GM21528 (cell line): ENCODE measurements around the gene ZCCHC24.

Experiments used
- ATAC-seq: cut with Tn5 transposase; IDR thresholded peaks from one replicate; pipeline ENCODE4 v1.9.1; 2021; ENCODE audit warnings: mild to moderate bottlenecking, moderate library complexity; ENCODE audit not compliant: unreplicated experiment, low FRiP score

ZCCHC24 gene

DNA sequence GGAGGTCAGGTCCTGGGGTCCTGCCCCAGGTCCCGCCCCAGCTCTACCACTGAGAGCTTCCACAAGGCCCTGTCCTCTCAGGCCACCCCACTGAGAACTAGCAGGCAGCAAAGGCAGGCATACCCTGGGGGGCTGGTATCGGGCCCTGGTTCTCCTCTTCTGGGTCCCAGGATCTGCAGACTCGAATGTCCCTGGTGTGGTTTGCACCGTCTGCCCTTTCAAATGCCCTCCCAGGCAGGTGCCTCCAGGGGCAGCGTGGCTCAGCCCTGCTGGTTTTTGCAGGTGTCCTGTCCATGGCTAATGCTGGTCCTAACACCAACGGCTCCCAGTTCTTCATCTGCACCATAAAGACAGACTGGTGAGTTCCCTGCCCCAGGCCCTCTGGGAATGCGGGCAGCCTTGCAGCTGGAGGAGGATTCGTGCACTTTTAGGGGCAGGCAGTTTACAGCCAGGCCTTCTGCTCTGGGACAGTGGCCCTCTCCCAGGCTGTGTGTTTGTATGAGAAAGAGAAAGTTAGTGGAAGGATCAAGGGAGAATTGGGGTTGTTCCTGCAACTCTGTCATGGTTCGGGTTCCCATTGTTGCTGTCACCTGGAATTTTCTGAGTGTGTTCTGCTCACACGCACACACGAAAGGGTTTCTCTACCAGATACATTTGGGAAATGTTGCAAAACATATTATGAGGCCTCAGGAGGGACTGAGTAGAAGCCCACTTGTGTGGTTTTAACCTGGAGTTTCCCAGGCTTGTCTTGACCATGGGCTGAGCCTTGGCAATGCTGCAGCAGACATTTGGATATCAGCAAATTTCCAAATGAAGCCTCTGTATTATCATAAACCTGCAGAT lies 93.2 kb downstream of the ZCCHC24 start:
- no peak for ATAC-seq

DNA sequence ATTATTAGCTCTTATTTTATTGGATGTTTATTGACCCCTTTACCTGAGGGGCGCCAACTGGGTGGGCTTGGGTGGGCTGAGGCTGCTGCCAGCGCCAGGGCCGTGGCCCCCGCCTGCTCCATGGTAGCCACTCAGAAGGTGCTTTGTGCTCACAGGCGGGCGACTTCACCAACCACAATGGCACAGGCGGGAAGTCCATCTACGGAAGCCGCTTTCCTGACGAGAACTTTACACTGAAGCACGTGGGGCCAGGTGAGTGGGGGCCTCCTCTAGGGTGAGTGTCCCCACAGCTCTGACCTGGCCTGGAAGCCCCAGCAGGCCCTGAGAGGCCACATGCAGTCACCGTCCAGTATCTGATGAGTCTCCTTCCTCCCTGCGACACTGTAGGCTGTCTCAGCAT lies 94.1 kb downstream of the ZCCHC24 start:
- no peak for ATAC-seq

DNA sequence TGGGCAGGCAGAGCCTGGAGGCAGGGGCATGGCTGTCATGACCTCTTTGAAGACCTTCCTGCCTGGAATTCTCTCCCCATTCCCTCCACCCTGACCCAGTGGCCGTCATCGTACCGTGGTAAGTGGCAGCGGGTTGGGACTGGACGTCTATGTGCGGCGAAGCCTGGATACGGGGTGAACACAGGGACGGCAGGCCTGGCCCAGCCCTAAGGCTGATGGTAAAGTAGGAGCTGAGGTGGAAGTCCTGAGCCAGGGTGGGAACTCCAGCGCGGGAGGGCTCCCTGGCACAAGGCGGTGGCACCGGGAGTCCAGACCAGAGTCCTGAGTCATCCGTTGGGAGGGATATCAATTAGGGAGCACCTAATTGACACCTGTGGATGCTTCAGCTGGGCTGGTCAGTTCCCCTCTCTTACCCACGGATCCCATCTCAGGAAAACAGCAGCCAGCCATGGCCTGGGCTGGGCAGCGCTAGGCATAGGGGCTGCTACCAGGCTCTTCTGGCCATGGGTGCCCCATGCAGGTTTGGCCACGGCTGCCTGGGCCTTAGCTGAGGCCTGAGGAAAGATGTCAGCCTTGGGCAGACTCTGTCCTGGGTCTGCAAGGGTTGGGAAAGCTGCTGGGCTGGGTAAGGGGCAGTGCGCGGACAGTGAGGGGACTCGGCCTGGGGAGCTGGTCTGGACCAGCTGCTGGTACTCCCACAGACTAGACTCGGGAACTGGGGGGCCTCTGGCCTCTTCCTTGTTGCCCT lies 94.8 kb downstream of the ZCCHC24 start:
- no peak for ATAC-seq

DNA sequence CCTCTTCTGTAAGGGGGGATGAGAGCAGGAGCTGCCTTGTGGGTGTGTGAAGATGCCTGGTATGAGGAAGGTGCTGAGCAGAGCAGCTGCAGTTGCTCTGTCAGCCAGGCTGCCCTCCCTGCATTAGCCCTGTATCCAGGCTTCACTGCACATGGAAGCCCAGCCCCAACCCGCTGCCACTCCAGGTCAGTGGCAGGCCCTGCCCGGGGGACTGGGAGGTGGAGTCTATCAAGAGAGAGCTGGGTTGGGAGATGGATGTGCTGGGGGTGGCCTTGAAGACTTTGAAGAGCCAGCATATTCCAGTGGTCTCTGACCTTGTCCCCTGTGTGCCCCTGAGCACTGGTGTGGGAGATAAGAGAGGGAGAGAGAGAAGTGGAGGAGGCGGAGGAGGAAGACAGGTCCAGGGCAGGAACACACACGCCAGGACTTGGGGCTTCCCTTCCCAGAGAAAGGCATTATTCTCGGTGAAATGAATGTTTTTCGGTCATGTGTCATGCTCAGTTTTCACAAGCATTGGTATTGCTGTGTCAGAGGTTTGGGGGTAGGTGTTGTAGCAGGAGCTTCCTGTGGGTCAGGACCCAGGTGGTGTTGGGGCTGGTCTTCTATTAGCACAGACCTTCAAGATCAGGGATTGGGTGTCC lies 95.5 kb downstream of the ZCCHC24 start:
- ATAC-seq, result no peak

DNA sequence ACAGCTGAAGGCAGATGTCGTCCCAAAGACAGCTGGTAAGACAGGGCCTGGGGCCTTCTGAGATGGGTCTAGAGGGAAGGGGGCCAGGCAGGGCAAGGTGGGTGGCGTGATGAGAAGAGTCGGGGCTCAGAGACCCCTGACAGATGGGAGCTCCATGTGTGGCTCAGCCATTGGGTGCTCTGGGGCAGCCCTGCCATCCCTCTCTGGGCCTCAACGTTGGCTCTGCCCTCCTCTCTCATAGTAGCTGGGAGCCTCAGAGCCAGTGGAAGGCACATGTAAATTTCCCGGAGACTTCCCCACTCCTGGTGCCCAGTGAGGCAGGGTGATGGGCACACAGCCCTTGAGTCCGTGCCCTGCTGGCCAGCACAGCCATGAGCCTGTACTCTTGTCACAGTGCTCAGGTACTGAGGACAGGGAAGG lies 96.3 kb downstream of the ZCCHC24 start:
- no peak for ATAC-seq

DNA sequence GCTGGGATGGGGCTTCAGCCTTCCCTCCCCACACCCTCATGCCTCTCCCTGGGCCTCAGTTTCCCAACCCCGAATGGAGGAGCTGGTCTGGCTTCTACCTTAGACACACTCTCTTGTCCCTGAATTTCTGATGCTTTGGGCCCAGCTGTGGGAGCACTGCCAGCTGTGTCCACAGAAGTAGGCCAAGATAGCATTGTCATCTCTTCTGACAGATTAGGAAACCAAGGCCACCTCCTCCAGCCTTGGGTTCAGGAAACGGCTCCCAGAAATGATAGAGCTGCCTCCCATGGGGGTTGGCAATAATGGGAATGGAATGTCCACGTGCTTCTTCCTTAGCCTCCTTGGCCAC lies 96.8 kb downstream of the ZCCHC24 start:
- ATAC-seq, result no peak

DNA sequence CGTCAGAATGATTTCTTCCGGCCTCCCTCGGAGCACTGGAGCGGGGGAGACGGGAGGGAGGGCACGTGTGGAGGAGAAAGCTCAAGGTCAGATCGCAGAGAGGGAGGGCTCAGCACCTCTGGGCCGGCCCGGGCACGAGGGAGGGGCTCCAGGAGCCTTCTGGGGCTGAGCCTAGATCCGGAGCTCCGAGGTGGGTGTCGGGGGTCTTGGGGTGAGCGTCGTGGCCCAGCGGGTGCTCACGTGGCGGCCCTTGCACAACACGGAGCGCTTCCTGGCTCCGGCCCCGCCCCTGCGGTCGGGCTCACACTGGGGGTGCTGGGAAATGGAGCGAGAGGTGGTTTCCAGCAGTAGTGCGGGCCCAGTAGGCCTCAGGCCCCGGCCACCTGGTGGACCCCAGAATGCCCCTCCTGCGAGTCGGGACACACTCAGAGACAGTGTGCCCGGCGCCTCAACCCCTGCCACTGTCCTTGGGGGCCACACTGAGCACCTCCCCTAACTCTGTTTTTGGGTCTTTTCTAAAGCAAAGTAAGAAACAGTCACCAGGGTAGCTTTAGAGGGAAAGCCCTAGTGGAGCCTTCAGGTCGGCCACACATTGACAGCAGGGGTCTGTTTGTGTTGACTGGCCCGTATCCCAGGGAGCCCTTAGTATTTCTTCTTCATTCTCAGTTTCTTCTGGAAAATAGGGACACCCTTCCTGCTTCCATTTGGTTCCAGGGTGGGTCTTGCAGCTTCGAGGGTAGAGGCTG lies 97.4 kb downstream of the ZCCHC24 start:
- ATAC-seq, result peak; percentile 79

DNA sequence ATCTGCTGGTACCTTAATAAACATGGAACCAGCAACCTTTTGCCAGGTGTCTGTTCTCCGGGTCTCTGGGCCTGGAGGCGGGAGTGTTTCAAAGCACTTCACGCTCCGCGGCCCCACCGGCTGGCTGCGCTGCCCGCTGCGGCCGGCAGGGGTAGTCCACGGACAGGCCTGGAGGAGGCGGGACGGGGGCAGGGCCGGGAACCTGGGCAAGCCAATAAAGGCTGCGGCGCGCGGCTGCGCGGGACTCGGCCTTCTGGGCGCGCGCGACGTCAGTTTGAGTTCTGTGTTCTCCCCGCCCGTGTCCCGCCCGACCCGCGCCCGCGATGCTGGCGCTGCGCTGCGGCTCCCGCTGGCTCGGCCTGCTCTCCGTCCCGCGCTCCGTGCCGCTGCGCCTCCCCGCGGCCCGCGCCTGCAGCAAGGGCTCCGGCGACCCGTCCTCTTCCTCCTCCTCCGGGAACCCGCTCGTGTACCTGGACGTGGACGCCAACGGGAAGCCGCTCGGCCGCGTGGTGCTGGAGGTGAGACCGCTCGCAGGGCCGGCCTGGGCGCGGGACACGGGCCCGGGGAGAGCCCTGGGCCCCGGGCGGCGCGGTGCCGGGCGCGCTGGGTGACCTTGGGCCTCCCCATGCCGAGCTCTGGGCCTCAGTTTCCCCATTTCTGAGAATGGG lies 98.1 kb downstream of the ZCCHC24 start, which contains the start of gene PPIF:
TSS of gene PPIF (plus strand) at position 244 of the 668 bp plus-strand sequence. CDS start at position 324, 80 bp downstream.
- ATAC-seq, result peak; percentile 79

DNA sequence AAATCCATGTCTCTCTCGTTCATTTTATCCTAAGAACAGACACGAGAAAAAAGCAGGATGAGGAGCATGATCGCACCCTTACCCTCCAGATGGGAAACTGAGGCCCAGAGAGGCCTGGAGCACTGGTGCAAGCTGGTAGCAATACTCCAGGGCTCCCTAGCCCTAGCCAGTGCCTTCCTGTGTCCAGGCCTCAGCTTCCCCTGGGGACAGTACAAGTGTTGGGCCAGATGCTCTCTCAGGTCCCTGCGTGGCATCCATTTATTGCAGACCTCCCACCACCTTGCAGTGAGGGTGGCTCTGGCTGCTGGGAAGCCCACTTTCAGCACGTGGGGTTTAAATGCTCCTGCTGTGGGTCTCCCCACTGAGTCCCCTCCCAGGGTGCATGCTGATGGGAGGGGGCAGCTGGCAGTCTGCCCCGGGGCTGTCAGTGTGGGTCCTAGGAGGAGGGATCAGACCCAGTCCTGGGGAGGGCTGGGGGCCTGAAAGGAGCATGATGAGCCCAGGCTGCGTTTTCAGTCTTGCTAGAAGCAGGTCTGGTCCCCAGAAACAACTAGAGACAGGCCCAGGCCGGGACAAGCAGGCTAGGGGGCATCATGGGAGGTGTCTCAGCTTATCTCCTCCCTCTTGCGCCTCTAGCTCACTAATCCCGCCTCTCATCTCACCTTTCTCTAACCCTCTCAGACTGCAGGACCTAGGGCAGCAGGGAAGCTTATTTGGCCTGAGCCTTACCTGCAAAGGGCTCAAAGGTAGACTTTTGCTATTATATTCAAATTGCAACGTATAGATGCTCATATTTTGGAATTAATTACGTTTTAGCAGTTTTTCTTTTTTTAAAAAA lies 98.8 kb downstream of the ZCCHC24 start:
- ATAC-seq, result no peak

DNA sequence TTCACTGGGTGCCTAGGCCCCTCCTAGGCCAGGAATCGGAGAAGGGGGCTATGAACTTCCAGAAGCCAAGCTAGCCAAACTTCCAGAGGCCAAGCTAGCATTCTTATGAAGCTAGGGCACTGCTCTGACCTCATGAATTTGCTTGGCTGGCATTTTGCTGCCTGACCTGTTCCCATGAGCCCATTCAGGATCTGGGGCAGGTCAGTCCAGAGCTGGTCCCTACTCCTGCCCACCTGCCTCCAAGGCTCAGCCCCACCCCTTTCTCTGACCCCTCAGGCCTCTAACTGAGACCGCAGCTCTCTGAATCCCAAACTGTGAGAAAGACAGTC lies 99.4 kb downstream of the ZCCHC24 start:
- no peak for ATAC-seq

DNA sequence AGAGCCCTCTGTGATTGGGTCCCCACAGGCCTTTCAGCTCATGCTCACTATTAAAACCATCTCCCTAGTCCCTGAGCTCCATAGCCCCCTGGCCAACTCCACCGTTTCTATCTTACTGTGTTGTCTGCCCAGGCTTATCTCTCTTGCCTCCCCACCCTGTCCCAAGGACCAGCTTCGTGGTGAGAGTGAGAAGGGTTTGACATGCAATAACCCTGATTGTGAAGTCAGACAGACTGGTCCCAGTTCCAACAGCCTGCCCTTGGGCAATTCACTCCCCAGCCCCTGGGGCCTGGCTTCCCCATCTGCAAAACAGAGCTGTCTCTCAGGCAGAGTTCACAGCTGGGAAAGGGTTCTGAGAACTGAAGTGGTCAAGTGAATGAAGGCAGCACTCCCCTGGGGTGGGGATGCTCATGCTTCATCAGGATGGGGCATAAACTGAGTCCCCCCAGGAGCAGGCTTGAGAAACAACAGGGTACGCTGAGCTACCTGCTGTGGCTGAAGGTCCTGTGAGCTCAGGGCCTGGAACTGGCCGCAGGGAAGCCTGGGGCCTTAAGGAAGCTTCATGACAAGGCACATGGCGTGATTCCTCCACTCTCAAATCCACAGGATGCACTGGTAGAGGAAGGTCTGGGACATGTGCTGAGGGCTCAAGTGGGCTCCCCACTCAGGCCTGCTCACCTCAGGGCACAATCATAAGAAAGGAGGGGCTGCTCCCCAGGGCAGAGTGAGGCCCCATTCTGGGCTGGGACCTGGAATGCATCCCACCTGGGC lies 100.0 kb downstream of the ZCCHC24 start:
- no peak for ATAC-seq

DNA sequence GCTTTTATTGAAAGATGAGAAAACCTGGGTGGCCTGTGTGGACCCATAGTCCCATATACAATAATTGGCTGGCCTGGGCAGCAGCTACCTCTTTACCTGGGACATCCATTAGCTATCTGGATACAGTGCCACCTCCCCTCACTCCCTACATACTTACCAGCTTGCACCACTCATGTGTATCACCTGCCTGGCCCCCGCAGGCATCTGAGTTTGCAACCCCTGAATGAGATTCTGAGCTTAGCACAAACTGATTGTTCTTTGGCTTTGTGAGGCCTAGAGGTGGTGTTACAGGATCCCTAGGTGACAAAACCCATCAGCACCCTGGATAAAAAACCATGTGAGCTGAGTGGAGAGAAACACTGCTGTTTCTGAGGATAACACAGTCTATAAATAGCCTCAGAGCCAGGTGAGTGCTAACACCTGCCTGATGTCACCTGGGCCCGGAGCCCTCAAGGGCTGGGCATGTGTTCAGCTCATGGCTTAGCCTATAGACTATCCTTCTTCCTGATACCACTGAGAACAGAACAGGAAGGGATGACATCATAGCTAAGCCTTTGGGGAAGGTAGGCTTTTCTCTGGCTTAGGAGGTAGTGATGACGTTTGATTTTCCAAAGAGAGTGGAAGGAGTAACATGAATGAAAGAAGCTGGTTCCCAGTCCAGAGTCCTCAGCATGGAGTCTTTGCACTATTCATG lies 100.8 kb downstream of the ZCCHC24 start:
- no peak for ATAC-seq

DNA sequence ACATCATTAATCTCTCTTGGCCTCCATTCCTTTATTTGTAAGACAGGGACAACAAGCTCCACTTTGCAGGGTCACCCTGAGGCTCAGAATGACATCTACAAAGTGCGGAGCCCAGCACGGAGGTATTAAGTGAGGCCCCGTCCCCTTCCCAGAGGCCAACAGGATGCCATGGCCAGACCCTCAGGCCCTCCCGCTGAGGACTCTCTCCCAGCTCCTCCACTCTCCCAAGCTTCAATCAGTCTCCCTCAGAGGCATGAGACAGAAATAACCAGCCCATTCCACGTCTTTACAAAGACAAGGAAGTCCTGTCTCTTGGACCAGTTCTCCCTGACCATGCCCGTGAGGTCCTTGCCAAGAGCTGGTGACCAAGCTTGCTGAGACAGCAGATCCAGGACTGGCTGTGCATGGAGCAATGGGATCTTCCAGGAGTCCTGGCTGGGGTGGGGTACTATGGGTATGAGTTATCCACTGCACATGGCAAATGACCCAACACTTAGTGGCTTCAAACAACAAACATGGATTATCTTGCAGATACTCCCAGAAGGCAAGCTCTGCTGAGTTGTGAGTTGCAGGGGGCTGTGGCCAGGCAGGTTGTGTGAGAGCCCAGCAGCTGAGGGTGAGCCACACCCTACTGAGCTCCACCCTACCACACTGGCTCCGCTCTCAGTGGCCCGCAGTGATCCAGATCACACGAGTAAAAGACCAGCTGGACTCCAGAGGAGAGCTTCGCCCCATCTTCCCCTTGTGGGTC lies 102.4 kb downstream of the ZCCHC24 start:
- no peak for ATAC-seq

DNA sequence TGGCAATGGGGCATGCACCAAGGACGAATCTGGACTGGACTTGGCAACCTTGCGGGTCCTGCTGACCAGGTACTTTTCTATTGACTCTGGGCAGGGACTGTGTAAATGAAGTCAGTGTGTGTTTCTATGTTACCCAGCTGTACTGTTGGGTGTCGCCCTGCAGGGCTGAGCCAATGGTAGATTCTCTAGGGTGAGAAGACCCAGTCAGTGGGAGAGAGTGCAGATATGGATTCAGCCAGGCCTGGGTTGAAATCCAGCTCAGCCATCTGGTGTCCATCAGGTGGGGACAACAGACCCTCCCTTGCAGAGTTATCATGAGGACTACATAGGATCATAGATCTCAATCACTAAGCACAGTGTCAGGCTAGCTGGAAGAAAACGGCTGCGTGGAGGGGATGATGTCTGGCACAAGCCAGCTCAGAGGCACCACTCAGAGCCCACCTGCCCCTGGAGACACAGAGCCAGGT lies 103.1 kb downstream of the ZCCHC24 start:
- no peak for ATAC-seq

DNA sequence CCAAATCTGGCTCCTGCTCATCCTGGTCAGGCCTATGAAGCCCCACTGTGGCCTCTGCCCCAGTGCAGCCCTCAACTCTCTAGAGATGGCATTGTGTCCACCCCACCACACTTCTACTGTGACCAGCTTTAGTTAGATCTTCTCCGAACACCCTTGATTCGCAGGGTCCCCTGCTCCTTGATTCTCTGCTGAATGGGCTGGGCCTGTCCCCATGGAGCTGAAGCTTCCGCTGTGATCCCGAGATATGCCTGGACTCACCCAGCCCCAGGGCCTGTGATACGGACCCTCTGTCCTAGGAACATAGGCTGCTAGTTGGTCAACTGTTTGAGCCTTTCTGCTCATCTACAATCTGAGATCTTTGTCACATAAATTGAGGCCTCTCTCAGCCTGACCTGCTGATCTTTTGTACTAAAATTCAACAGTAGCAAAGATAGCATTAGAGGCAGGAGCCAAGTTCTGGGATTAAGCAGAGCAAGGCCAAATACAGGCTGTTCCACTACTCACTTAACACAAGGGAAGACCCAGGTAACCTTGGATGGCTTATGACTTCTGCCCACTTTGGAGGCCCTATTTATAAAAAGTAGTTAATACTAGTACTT lies 104.7 kb downstream of the ZCCHC24 start:
- ATAC-seq, result no peak

DNA sequence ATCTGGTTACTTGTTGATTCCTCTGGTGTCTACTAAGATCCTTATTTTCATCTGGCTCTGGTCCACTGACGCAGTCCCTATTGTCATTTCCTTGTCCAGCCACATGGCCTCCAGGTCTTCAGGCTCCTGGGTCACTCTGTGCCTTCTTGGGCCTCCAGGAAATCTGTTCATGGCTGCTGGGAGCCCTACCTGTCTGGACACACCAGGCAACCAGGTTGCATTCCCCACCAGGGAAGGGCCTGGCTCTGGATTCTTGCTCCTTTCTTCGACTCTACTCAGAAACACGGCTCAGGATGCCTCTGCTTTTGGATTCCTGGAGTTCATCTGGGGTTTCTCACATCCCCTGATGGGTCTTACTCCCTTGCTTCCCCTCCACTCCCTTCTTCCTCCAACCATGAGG lies 106.2 kb downstream of the ZCCHC24 start:
- no peak for ATAC-seq
